ENCODE measurements around the gene HCRTR1.

Gene HCRTR1

DNA sequence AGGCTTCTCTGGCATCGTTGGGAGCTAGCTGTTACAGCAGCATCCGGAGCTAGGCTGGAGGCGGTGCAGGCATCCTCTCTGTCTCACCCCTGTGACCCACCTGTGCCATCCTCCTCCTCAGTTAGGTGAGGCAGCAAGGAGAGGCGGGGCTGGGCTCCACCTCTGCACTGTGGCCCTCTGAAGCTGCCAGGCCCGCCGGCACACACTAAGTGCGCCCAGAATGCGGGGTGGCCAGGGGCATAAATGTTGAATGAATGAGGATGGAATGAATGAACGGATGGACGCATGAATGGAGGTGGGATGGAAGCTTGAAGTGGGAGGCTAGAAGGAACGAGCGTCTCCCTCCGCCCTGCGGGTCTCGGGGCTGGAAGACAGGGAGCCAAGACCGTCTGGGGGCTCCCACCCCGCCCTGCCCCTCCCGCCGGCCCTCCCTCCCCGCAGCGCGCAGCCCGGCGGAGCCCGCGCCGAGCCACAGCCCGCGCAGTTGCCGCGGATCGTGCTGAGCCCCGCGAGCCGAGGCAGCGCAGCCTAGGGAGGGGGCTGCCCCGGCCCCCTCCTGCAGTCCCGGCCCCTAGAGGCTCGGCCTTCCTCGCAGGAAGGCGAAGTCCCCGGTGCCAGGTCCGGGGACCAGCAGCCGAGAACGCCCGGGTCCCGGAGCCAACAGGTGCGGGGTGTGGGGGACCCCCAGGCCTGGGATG, at the start of gene HCRTR1:
TSS of gene HCRTR1 (plus strand) at position 472 of the 698 bp plus-strand sequence. CDS start 1,504 bp downstream, outside the sequence.
- no peak for DNase-seq (ENCODE audit: low spot score)

DNA sequence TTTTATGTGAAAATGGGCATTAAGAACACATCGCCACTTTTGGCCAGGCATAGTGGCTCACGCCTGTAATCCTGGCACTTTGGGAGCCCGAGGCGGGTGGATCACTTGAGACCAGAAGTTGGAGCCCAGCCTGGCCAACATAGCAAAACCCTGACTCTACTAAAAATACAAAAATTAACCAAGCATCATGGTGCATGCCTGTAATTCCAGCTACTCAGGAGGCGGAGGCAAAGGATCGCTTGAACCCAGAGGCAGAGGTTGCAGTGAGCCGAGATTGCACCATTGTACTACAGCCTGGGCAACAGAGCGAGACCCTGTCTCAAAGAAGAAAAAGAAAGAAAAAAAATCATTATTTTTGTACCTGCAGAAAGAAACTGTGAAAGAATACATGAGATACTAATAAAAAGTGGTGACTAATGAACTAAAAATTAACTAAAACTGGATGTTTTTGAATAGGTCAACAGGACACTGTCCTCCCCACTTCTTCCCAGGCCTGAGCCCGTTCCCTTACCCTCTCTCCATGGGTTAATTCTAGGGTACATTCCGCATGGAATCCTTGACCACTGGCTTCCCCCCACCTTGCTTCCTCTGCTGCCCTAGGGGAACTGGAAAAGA, 49.4 kb upstream of the HCRTR1 start:
- no peak for DNase-seq (ENCODE audit: low spot score)

DNA sequence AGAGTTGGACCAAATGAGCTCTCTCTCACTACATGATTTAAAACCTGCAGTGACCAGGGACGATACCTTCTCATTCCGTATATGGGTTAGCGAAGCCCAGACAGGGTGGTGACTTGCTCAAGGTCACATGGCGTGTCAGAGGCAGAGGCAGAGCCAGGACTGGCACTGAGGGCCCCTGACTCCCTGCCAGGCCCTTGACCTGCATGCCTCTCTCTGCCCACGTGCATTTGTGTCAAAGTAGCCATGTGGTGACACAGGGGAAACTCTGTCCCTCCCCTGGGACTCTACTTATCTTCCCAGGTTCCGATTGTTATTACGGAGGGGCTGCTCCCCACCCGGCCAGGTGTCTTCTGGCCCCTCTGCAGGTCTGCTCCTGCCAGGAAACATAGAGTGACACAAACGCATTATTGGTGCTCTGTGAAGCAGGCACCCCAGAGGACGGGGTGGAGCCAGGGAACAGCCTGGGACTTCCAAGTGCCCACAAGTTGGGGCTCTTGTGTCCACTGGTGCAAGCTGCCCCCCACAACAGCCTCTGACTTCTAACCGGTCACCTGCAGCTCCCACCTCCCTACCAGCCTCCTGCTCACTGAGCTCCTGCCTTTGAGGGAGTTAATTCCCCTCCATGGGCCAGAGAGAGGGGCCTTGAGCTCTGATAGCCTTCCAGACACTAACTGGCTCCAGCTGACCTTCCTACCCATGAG, 48.4 kb upstream of the HCRTR1 start:
- no peak for DNase-seq (ENCODE audit: low spot score)

DNA sequence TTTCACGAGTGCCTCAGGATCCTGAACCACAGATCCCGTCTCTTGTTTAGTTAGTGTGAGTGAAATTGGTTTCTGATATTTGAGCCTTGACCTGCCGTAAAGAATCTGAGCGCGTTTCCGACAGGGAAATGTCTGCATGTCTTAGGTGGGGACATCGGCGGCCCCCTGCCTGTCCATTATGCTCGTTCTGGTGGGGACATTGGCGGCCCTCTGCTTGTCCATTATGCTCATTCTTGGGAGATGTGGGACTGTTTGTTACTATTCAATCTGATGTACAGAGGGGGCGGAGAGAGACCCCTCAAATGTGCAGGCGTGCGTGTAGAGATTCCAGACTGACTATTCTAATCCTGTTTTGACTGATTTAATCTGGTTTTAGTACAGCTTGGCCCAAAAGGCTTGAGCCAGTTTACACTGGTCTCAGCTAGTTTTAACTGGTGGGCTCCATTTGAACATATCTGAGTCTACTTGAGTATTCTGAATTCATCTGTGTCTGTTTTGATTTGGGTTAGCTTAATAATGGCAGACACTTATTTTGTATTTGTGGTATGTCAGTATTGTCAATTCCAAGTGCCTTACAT, 47.8 kb upstream of the HCRTR1 start:
- no peak for DNase-seq (ENCODE audit: low spot score)

DNA sequence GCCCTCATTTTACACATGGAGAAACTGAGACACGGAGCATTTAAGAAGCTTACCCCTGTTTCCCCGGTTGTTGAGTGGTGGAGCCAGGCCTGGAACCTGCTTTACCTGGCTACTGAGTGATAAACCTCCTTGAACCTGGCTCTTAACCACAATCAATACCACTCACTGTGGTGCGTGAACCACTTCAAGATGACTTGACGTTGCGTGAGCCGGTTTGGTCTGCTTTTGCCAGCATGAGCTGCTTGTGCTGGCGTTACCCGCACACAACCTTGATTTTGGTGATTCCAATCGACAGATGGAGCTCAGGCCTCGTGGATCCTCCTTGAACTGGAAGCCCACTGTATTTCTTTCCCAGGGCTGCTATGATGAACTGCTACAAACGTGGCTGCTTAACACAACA, 47.3 kb upstream of the HCRTR1 start:
- DNase-seq (ENCODE audit: low spot score) = no peak

DNA sequence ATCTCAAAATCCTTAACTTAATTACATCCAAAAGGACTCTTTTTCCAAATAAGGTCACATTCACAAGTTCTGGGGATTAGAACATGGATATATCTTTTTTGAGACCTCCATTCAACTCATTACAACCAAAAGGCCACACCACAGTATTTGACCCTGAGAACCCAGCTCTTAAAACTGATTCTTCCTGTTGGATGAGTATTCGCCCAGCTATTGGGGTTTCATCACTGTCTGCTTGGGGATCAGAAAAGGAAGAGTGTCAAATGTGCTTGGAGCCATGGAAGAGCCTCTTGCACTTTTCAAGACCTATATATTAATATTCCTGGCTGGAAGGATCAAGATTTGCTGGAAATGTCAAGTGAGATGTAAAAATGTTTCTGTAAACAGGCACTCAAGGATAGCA, 46.6 kb upstream of the HCRTR1 start:
- no peak for DNase-seq (ENCODE audit: low spot score)

DNA sequence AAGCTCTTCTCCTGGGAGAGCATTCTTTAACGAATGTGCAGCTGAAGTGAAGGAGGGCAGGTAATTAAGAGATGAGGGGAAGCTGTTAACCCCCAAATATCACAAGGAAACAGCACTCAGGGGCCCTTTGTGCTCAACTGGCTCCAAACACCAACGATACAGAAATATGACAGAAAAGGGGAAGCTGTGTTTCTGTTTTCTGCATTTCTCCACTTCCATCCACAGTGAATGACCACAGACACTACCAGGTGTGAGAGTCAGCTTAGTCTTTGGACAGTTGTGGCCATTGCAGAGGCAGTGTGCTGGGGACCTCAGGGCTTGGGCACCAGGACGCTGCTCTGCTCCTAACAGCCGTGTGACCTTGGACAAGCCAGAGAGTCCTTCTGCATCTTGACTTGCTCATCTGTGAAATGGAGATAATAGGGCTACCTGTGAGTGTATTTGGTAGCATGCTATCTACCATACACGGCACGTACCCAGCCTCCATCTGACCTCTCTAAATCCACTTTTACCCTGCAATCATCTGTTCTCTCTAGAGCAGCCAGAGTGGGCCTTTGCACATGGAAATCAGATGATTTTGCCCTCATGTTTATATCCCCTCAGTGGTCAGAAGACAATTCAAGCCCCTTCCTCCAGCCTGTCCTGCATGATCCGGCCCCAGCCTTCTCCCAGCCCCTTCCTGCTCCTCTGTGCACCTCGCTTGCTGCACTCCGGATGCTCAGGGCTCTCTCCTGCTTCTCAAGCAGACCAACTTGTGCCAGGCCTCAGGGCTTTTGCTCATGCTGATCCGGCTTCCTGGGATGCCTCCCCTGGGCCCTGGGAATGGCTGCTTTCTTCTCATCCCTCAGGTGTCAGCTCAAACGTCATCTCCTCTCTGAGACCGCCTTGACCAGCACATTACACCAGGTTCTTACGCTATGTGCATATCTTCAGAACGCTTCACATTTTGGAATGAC, 45.9 kb upstream of the HCRTR1 start:
- DNase-seq (ENCODE audit: low spot score) = no peak

DNA sequence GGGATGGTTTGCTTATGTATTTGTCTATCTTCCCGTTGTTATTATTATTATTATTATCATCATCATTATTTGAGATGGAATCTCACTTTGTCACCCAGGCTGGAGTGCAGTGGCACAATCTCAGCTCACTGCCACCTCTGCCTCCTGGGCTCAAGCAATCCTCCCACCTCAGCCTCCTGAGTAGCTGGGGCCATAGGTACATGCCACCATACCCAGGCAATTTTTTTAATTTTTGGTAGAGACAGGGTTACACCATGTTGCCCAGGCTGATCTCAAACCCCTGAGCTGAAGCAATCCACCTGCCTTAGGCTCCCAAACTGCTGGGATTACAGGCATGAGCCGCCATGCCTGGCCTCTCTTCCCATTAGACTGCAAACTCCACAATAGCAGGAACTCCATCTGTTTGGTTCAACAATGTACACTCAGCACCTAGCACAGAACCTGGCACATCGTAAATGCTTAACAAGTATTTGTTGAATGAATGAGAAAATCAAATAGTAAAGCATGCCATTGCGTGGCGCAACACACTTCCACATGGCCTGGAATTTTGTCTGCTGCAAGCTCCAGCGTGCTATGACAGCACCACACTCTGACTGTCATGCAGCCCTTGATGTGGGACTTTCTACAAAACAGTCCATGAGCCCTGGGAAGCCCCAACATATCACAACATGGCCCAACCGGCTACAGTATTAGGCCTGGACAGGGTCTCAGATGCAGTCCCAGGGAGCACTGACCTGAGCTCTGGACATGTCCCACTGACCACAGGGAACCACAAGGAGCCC, 45.0 kb upstream of the HCRTR1 start:
- DNase-seq (ENCODE audit: low spot score) = no peak

DNA sequence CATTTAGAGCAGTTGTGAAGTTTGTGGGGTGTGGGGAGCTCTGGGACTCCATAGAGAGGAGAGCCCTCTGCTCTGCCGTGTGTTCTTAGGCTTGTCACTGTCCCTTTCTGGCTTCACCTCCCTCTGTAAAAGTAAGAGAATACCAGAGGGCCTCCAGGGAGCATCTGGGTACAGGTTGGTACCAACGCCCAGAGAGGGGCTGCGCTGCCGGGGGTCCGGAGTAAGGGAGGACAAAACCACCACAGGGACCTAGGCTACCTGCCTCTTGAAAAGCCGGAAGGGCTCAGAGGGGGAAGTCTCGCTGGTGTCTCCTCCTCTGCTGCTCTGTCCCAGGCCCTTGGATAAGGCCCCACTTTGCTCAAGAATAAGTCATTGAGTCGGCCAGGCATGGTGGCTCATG, 44.2 kb upstream of the HCRTR1 start:
- DNase-seq (ENCODE audit: low spot score) = no peak

DNA sequence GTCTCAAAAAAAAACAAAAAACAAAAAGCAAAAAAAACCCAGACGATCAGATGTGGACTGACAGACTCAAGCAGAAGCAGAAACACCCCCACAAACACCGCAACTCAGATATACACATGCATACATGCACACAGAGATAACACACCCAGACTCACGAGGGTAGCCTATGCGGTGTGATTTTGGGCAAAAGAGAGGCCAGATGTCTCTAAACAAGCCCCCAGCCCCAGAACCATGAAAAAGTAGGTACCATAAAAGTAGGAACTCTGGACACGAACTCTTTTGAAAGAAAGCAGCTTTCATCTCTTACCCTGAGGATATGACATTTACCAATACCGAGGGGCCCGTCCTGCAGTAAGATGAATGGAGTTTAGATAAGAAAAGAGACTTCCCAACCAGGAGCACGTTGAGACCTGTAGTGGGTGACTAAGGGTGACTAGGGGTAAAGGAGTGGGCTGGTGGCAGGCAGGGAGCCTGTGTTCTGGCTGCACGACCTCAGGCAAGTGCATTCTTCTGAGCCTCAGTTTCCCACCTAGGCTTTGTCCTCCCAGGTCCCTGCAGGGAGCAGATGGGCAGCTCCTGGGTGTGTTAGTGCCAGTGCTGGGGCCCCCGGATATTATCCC, 42.6 kb upstream of the HCRTR1 start:
- DNase-seq (ENCODE audit: low spot score) = no peak

DNA sequence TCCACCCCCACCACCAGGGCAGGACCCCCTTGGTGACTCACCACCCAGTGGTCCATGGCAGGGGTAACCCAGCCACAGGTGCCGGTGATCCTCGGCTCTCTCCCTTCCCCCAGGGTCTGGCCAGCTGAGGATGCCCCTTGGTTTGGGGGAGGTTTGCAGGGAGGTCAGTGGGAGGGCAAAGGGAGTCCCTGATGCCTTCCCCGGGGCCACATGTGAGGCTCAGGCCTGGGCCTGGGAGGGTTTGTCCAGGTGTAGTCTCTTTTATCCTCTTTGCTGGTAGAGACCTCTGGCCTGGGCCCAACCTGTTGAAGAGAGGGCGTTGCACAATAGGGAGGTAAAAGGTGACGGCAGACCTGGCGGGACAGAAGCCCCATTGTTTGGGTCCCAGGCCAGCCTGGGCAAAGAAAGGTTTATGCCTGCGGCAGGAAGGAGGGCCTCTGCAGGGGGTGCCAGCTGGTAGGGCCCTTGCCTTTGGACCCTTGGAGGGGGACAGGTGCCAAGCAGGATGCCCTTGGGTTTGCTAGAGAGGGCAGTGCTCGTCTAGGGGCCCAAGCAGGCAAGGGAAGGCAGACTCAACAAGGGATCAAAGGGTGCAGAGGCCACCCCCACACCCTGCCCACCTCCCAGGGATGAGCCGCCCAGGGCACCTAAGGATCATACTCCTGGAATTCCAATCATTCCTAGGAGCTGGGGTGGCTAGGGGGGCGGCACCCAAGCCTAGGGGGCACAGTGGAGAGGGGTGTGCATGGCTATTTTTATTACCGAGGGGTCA, 41.9 kb upstream of the HCRTR1 start:
- DNase-seq (ENCODE audit: low spot score) = no peak

DNA sequence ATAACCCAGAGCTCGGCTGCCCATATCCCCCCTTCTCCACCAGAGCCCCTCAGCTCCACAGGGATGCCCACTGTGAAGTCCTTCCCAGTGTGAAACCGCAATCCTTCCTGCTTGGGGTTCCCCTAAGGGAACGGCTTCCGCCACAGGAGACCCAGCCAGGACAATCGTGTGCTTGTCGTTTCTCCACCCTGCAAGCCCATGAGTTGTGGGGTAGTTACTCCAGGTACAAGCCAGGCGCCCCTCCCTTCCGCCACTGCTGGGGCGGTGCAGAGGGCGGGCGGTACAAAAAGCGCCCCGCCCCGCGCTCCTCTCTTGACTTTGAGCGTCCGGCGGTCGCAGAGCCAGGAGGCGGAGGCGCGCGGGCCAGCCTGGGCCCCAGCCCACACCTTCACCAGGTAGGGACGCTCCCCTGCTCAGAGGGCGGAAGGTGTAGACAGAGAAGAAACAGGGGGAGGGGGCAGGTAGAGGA, 41.3 kb upstream of the HCRTR1 start, which contains the start of gene TINAGL1:
TSS of gene TINAGL1 (plus strand) at position 315 of the 469 bp plus-strand sequence. CDS start 634 bp downstream, outside the sequence.
- no peak for DNase-seq (ENCODE audit: low spot score)

DNA sequence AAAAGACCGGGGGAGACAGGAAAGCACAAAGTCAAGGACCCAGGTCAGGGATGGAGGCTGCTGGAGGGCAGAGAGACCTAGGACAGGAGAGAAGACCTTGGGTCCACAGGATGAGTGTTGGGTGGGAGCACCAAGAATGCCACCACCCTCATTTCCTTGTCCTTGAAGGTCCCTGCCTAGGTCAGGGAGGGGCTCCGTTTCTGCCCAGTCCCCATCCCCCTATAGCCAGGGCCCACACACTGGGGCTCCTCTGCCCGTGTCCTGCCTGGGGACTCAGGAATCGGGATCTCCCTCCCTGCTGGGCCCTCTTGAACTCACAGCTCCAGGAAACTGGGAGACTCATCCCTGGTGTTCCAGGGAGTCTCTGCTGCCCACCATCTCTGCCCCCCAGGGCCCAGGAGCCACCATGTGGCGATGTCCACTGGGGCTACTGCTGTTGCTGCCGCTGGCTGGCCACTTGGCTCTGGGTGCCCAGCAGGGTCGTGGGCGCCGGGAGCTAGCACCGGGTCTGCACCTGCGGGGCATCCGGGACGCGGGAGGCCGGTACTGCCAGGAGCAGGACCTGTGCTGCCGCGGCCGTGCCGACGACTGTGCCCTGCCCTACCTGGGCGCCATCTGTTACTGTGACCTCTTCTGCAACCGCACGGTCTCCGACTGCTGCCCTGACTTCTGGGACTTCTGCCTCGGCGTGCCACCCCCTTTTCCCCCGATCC, 40.6 kb upstream of the HCRTR1 start:
- no peak for DNase-seq (ENCODE audit: low spot score)

DNA sequence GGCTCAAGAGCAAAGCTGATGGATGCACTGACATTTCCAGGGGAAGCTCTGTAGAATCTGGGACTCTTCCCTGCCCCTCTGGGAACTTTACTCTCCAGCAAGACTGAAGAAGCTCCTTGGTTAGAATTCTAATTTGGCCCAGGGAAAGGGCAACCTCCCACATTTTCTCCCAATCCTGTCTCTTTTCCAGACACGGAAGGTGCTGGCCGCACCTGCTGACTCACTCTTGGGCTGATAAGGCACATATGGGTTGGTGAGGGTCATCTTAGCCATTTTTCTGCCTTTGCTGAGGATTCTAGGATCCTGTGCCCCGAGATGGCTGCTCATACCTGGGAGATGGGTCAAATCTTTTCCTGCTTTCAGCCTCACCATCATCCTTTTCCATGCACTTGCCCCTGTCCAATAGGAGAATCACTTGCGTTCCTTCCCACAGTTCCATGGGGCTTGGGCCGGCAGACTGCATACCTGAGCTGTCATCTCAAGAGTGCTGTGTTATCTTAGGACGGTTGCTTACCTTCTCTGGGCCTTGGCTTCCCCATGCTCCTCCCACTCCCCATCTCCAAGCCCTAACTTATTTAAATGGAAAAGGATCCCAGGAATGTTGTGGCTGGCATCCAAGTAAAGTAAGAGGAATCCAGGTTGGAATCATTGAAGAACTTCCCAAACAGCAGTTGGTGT, 39.8 kb upstream of the HCRTR1 start:
- no peak for DNase-seq (ENCODE audit: low spot score)

DNA sequence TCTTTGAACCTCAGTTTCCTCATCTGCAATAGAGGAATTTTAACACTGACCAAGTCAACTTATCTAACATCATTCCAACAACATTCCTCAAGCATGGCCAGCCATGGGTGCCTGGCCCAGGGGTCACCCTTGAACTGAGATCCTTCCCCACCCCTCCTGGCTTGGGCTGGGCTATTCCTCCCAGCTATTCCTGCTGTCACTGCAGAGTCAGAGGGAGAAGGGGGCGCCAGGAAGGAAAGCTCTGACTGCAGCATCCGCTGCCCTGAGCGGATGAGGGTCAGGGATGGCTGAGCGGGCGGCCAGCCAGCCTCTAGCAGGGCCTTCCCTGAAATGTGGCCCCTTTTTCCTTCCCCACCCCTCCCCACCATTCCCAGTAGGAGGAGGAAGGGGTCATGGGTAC, 38.1 kb upstream of the HCRTR1 start:
- DNase-seq (ENCODE audit: low spot score) = no peak

DNA sequence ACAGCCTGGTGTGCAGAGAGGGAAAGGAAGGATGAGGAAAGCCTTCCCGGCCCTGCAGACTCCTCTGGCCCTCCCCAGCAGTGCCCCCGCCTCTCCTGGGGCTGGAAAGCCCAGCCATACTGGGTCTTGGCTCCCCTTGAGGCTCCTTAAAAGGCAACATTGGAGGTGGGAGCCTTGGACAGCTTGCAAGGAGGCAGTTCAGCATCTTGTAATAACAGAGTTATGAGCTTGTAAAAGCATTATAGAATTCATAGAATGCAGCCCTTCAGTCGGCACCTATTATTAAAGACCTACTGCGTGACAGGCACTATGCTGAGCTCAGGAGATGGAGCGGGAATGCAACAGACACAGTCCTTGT, 37.0 kb upstream of the HCRTR1 start:
- no peak for DNase-seq (ENCODE audit: low spot score)

DNA sequence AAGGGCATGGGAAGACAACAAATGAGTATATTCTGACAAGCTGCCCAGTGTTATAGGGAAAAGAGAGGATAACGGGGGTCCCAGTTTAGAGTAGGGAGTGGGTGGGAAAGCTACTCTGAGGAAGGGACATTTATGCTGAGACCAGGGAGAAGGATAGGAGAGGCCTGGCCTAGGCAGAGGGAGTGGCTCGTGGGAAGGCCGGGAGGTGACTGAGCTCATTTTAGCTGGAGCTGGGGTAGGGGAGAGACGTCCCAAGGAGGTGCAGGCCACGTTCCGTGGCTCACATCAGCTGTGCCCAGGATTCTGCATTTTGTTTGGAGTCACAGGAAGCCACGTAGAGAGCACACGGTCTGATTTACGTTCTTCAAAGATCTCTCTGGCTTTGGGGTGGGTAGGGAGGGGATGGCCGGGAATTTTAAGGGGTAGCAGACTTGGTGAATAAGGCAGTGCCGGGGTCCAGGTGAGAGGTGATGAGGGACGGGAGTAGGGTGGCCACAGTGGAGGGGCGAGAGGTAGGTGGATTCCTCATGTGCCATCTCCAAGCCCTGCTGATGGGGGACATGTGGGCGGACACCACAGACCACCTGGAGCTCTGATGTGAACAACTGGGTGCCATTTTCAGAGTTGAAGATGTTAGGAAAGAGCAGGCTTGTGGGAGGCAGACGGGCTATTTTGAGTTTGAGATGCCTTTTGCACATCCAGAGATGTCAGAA, 36.4 kb upstream of the HCRTR1 start:
- no peak for DNase-seq (ENCODE audit: low spot score)
